Measurements from ENCODE around the gene KNOP1.

- TF ChIP-seq CTCF (IDR thresholded peaks at IDR 0.05; ENCODE audit: borderline replicate concordance, extremely low read depth, low read length, poor library complexity, severe bottlenecking) (no peak), EZH2 (IDR thresholded peaks at IDR 0.05; ENCODE audit: borderline replicate concordance, low read depth, low read length, severe bottlenecking) (no peak)
Observed at GRCh38 chr16:19666477-19666876, 51.5 kb downstream of the KNOP1 start.

All from DND-41 (cell line).